DMS 273 (cell line): Measurements from ENCODE around the gene CCT7.
A peak's percentile ranks its signal among the peaks of the same experiment; 100 is the strongest.
"Not testable (repeated sequence)": the region's sequence is repeated elsewhere in the genome, so short reads cannot be mapped to it uniquely, and the experiment has no call there.

ENCODE experiments used
- DNase-seq: peaks from one replicate; lab custom pipeline; 2025; ENCODE audit not compliant: unreplicated experiment; lab: John Stamatoyannopoulos, UW

The CCT7 gene

GRCh38 chr2:73254343-73255006, 20.4 kb downstream of the CCT7 start:
- DNase-seq: no peak

GRCh38 chr2:73255007-73255644, 21.0 kb downstream of the CCT7 start:
- peak; percentile 41 for DNase-seq

- DNase-seq: no peak
Measured at GRCh38 chr2:73255907-73256617, 22.0 kb downstream of the CCT7 start.

- DNase-seq: no peak
Measured at GRCh38 chr2:73256618-73256922, 22.5 kb downstream of the CCT7 start.

GRCh38 chr2:73257021-73257420, 22.9 kb downstream of the CCT7 start:
- DNase-seq: no peak

- DNase-seq: no peak
Measured at GRCh38 chr2:73257425-73258125, 23.5 kb downstream of the CCT7 start.

GRCh38 chr2:73258186-73258912, 24.2 kb downstream of the CCT7 start:
- DNase-seq: no peak

GRCh38 chr2:73258913-73259215, 24.8 kb downstream of the CCT7 start:
- no peak for DNase-seq

GRCh38 chr2:73259276-73259675, 25.2 kb downstream of the CCT7 start:
- DNase-seq: no peak

- no peak for DNase-seq
Measured at GRCh38 chr2:73259704-73260337, 25.7 kb downstream of the CCT7 start.

GRCh38 chr2:73260338-73260984, 26.4 kb downstream of the CCT7 start:
- DNase-seq: peak; percentile 66

GRCh38 chr2:73262108-73262651, 28.1 kb downstream of the CCT7 start:
- no peak for DNase-seq

- DNase-seq: not testable (repeated sequence)
Measured at GRCh38 chr2:73262691-73263429, 28.8 kb downstream of the CCT7 start.

GRCh38 chr2:73263540-73264331, 29.6 kb downstream of the CCT7 start:
- DNase-seq: no peak

- DNase-seq: no peak
Measured at GRCh38 chr2:73264332-73264606, 30.2 kb downstream of the CCT7 start.

GRCh38 chr2:73264783-73265182, 30.7 kb downstream of the CCT7 start:
- DNase-seq: no peak

GRCh38 chr2:73265298-73266060, 31.4 kb downstream of the CCT7 start:
- no peak for DNase-seq
